HEK293 (cell line): ENCODE results near the gene ANGEL1.

Experiments
- CTCF ChIA-PET: fragments of 350-600 bp; formaldehyde crosslinking; extraction: SDS; loops from one replicate; lab custom pipeline; 2021; ENCODE audit warnings: antibody characterized with exemption; lab: Yijun Ruan, JAX
- POLR2A ChIA-PET: fragments of 300-600 bp; formaldehyde crosslinking; extraction: SDS; loops from one replicate; lab custom pipeline; 2020; ENCODE audit warnings: antibody characterized with exemption, inconsistent platforms; lab: Yijun Ruan, JAX
- H3K27ac ChIP-seq: fragments of 200-500 bp; sonication (Bioruptor generic); 2 replicates; pipeline ENCODE4 v1.5.1; 2014; ENCODE audit warnings: low read depth, low read length, control low read depth, inconsistent platforms; ENCODE audit errors: extremely low read depth
- H3K36me3 ChIP-seq, 2 experiments: fragments of 200-500 bp in 1 of 2; sonication (Bioruptor generic) in 1 of 2; 1 replicate in 1 of 2; 2 replicates in 1 of 2; pipeline ENCODE4 v1.5.1; 2014 to 2017; ENCODE audit warnings: inconsistent platforms in 2 of 2, low read length in 2 of 2; ENCODE audit not compliant: control insufficient read depth in 2 of 2, insufficient read depth in 1 of 2
- H3K4me1 ChIP-seq: fragments of 200-500 bp; sonication (Bioruptor generic); 2 replicates; pipeline ENCODE4 v1.5.1; 2014; ENCODE audit warnings: mild to moderate bottlenecking, low read length, inconsistent platforms; ENCODE audit not compliant: control insufficient read depth, insufficient read depth
- H3K4me3 ChIP-seq: 2 replicates; pipeline ENCODE4 v1.5.1; 2011; ENCODE audit warnings: low read depth, mild to moderate bottlenecking, control low read depth, low read length, moderate library complexity
- H3K9me3 ChIP-seq: fragments of 200-500 bp; sonication (Bioruptor generic); 2 replicates; pipeline ENCODE4 v1.5.1; 2014; ENCODE audit warnings: low read depth, low read length, inconsistent platforms; ENCODE audit not compliant: control insufficient read depth, insufficient read depth
- CTCF ChIP-seq: fragments of 450-650 bp; formaldehyde crosslinking; IDR thresholded peaks from 2 replicates; pipeline ENCODE4 v1.5.1; 2016; ENCODE audit warnings: missing biosample characterization, missing genetic modification characterization
- EGR2 ChIP-seq: fragments of 450-650 bp; formaldehyde crosslinking; IDR thresholded peaks from 2 replicates; pipeline ENCODE4 v1.5.1; 2016; ENCODE audit warnings: low read depth, missing biosample characterization, missing genetic modification characterization
- GFI1B ChIP-seq: fragments of 450-650 bp; formaldehyde crosslinking; IDR thresholded peaks from 2 replicates; pipeline ENCODE4 v1.5.1; 2016; ENCODE audit warnings: missing biosample characterization, missing genetic modification characterization
- GLI2 ChIP-seq: fragments of 450-650 bp; formaldehyde crosslinking; IDR thresholded peaks from 2 replicates; pipeline ENCODE4; 2017; ENCODE audit warnings: missing biosample characterization, missing genetic modification characterization, low read depth, borderline replicate concordance
- HOXC10 ChIP-seq: sonication (generic); formaldehyde crosslinking; IDR thresholded peaks from 2 replicates; pipeline ENCODE4 v1.8.1; 2023; ENCODE audit warnings: mild to moderate bottlenecking, missing genetic modification reagents
- KLF17 ChIP-seq: fragments of 450-650 bp; formaldehyde crosslinking; IDR thresholded peaks from 2 replicates; pipeline ENCODE4 v1.5.1; 2016; ENCODE audit warnings: missing biosample characterization, missing genetic modification characterization
- KLF8 ChIP-seq: fragments of 450-650 bp; formaldehyde crosslinking; IDR thresholded peaks from 2 replicates; pipeline ENCODE4 v1.5.1; 2016; ENCODE audit warnings: missing biosample characterization, missing genetic modification characterization
- PRDM1 ChIP-seq: fragments of 450-650 bp; formaldehyde crosslinking; IDR thresholded peaks from 2 replicates; pipeline ENCODE4; 2016; ENCODE audit warnings: missing biosample characterization, missing genetic modification characterization
- SP2 ChIP-seq: fragments of 450-650 bp; formaldehyde crosslinking; IDR thresholded peaks from 2 replicates; pipeline ENCODE4 v1.5.1; 2016; ENCODE audit warnings: missing biosample characterization, missing genetic modification characterization
- SP3 ChIP-seq: fragments of 450-650 bp; formaldehyde crosslinking; IDR thresholded peaks from 2 replicates; pipeline ENCODE4 v1.5.1; 2016; ENCODE audit warnings: missing biosample characterization, missing genetic modification characterization
- YY1 ChIP-seq: fragments of 450-650 bp; formaldehyde crosslinking; IDR thresholded peaks from 2 replicates; pipeline ENCODE4 v1.5.1; 2018; ENCODE audit warnings: missing biosample characterization, missing genetic modification characterization
- ZBTB17 ChIP-seq: fragments of 450-650 bp; formaldehyde crosslinking; IDR thresholded peaks from 2 replicates; pipeline ENCODE4 v1.5.1; 2016; ENCODE audit warnings: missing biosample characterization, missing genetic modification characterization
- ZBTB8A ChIP-seq: fragments of 450-650 bp; formaldehyde crosslinking; IDR thresholded peaks from 2 replicates; pipeline ENCODE4 v1.5.1; 2016; ENCODE audit warnings: missing biosample characterization, missing genetic modification characterization
- ZNF112 ChIP-seq: fragments of 450-650 bp; formaldehyde crosslinking; IDR thresholded peaks from 2 replicates; pipeline ENCODE4 v1.5.0; 2017; ENCODE audit warnings: missing biosample characterization, missing genetic modification characterization
- ZNF148 ChIP-seq: fragments of 450-650 bp; formaldehyde crosslinking; IDR thresholded peaks from 2 replicates; pipeline ENCODE4 v1.5.0; 2017; ENCODE audit warnings: missing biosample characterization, missing genetic modification characterization, borderline replicate concordance
- ZNF302 ChIP-seq: fragments of 450-650 bp; formaldehyde crosslinking; IDR thresholded peaks from 2 replicates; pipeline ENCODE4 v1.5.1; 2016; ENCODE audit warnings: missing biosample characterization, missing genetic modification characterization, low read depth
- ZNF324 ChIP-seq: fragments of 450-650 bp; formaldehyde crosslinking; IDR thresholded peaks from 2 replicates; pipeline ENCODE4 v1.5.1; 2016; ENCODE audit warnings: missing biosample characterization, missing genetic modification characterization
- ZNF629 ChIP-seq: fragments of 450-650 bp; formaldehyde crosslinking; IDR thresholded peaks from 2 replicates; pipeline ENCODE4 v1.5.1; 2017; ENCODE audit warnings: missing biosample characterization, missing genetic modification characterization
- ZNF645 ChIP-seq: fragments of 450-650 bp; formaldehyde crosslinking; IDR thresholded peaks from 2 replicates; pipeline ENCODE4; 2016; ENCODE audit warnings: missing biosample characterization, missing genetic modification characterization
- ZSCAN16 ChIP-seq: fragments of 450-650 bp; formaldehyde crosslinking; IDR thresholded peaks from 2 replicates; pipeline ENCODE4 v1.5.1; 2016; ENCODE audit warnings: missing biosample characterization, missing genetic modification characterization
- ZSCAN5A ChIP-seq: fragments of 450-650 bp; formaldehyde crosslinking; IDR thresholded peaks from 2 replicates; pipeline ENCODE4 v1.5.1; 2016; ENCODE audit warnings: missing biosample characterization, missing genetic modification characterization

Gene ANGEL1

GRCh38 chr14:76784266-76784874 lies 28.3 kb downstream of the ANGEL1 start:
- ChIA-PET CTCF (interaction anchor here (0.5 to 4.6 kb wide), 28 partner anchors 11 to 1097 kb away, joined by 3 to 77 read pairs (median 6); partner anchors contain the start of genes ANGEL1 and LRRC74A), POLR2A (interaction anchor here (1.6 kb wide), 1 partner anchor 27 kb away, joined by 3 read pairs; no protein-coding TSS in a partner anchor)
- Histone ChIP-seq H3K4me1 (no peaks in the 10 kb centered on the region), H3K27ac (no peak overlapping the region), H3K9me3 (no peaks in the 10 kb centered on the region), H3K36me3 (peaks cover 8 to 92% of the 10 kb centered on the region in 2 experiments), H3K4me3 (no peak overlapping the region)
- TF ChIP-seq ZBTB8A (tag by site-specific recombination) (no peak), GLI2 (no peak), ZNF148 (tag by site-specific recombination) (no peak), ZSCAN5A (no peak), KLF17 (no peak), ZBTB17 (no peak), EGR2 (tag by site-specific recombination) (no peak), CTCF (tag by site-specific recombination) (no peak), SP3 (tag by site-specific recombination) (no peak)

GRCh38 chr14:76782885-76783566 lies 29.7 kb downstream of the ANGEL1 start:
- ChIA-PET POLR2A (no interaction called here), CTCF (interaction anchor here (0.5 to 4.6 kb wide), 6 partner anchors 12 to 770 kb away, joined by 3 to 77 read pairs (median 3); no protein-coding TSS in a partner anchor)
- TF ChIP-seq SP2 (tag by site-specific recombination) (no peak), PRDM1 (tag by site-specific recombination) (peak; percentile 40)
- H3K4me3 ChIP-seq = no peak overlapping the region
- no peaks in the 10 kb centered on the region for H3K4me1 ChIP-seq
- H3K9me3 ChIP-seq = no peaks in the 10 kb centered on the region
- H3K36me3 ChIP-seq = peaks cover 8 to 87% of the 10 kb centered on the region in 2 experiments
- no peak overlapping the region for H3K27ac ChIP-seq

- Histone ChIP-seq H3K27ac (no peak overlapping the region), H3K36me3 (peaks cover 8 to 80% of the 10 kb centered on the region in 2 experiments), H3K4me1 (no peaks in the 10 kb centered on the region), H3K4me3 (no peak overlapping the region), H3K9me3 (no peaks in the 10 kb centered on the region)
- CTCF ChIA-PET = interaction anchor here (1.1 kb wide), 1 partner anchor 12 kb away, joined by 3 read pairs; no protein-coding TSS in a partner anchor
- POLR2A ChIA-PET = no interaction called here
- TF ChIP-seq HOXC10 (CRISPR knock-in tag) (no peak), ZNF112 (tag by site-specific recombination) (no peak), ZNF645 (tag by site-specific recombination) (no peak), YY1 (tag by site-specific recombination) (no peak), KLF8 (tag by site-specific recombination) (no peak), ZSCAN16 (tag by site-specific recombination) (no peak), ZNF629 (tag by site-specific recombination) (no peak), ZNF302 (no peak), ZNF324 (tag by site-specific recombination) (no peak), GFI1B (tag by site-specific recombination) (no peak), SP2 (tag by site-specific recombination) (no peak), SP3 (tag by site-specific recombination) (no peak)
Measured at GRCh38 chr14:76782115-76782884, 30.4 kb downstream of the ANGEL1 start.
